Measurements from ENCODE around the gene FKBP4. TPM values are rescaled to one million over a fixed set of nuclear protein-coding genes. Genes with fewer than 3 reads are reported as not detected.

FKBP4 gene
- total RNA-seq, 6 donors from 2014 or later, result 19.1 to 62.8 (median 29.8) TPM

DNA sequence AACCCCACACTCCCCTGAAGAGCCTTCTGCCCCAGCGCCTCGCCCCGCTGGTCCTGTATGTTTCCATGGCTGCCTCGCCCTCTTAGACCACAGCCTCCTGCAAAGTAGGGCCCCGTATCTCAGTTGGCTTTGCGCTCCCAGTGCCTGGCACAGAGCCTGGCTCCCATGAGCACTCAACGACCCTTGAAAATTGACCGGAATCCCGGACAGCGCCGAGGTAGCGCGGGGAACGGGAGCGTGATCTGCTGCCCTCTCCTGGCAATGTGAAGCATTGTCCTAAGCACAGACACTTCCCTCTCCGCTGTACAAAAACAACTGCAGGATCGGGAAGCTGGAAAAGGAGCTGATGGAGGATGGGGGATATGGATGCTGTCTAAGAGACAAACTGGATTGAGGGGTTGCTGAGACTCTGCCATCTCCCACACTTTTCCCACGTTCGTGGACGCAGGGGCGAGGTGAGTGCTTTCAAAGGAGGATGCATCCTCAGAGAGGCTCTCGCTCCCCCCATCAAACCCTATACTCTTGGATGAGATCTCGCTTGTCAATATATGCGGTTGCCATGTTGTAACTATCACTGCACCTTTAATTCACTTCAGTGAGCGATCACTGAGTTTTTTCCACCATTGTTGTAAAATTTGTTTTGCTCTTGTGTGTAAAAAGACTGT, 10.7 kb upstream of the FKBP4 start:
- H3K4me3 ChIP-seq, result peak overlapping the region in 1 of 4 donors; percentile 25
- ATAC-seq (ENCODE audit: low FRiP score in 2 of 2) (peak; percentile 93 to 96), DNase-seq (peak; percentile 72 to 73)
- TF ChIP-seq POLR2AphosphoS5 (IDR thresholded peaks at IDR 0.05) (no peak), CTCF (IDR thresholded peaks at IDR 0.05) (peak; percentile 72 to 88 (median 84))
- peaks cover 8 to 19% (median 10%) of the 10 kb centered on the region in 4 donors for H3K4me1 ChIP-seq
- WGBS, 2 donors, result 11 to 25% methylated on average over 14 to 25 of the region's 25 CpGs
- H3K27me3 ChIP-seq, result no peaks in the 10 kb centered on the region
- H3K36me3 ChIP-seq, result no peaks in the 10 kb centered on the region
- no peak overlapping the region for H3K27ac ChIP-seq
- no peaks in the 10 kb centered on the region for H3K9me3 ChIP-seq

DNA sequence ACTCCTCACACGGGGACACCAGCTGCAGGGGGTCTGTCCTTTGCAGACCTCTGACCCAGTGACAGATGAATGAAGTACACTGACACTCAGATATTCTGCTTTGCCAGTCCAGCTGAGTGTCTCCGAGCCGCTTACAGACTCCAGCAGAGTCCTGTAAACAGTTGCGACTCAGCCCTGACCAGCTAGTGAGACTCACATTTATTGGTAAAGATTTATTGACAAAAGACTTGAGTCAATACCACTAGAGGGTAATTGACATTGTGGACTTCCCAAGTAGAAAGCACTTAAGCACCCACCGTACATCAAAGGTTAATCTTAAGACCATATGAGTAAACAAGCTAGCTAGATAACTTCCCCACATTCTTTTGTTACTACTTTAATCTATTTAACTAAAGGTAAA, 9.8 kb upstream of the FKBP4 start:
- Histone ChIP-seq H3K36me3 (no peaks in the 10 kb centered on the region), H3K27ac (no peak overlapping the region), H3K4me1 (peaks cover 8 to 19% (median 10%) of the 10 kb centered on the region in 4 donors), H3K4me3 (no peak overlapping the region), H3K9me3 (no peaks in the 10 kb centered on the region), H3K27me3 (no peaks in the 10 kb centered on the region)
- WGBS, 2 donors, result 32 to 65% methylated on average over 2 to 5 of the region's 5 CpGs
- ATAC-seq (ENCODE audit: low FRiP score in 2 of 2), result no peak
- TF ChIP-seq EP300 (IDR thresholded peaks at IDR 0.05) (no peak), POLR2AphosphoS5 (IDR thresholded peaks at IDR 0.05) (no peak), POLR2A (IDR thresholded peaks at IDR 0.05) (no peak), CTCF (IDR thresholded peaks at IDR 0.05) (no peak)
- DNase-seq, result no peak

- H3K27me3 ChIP-seq, result no peaks in the 10 kb centered on the region
- no peak overlapping the region for H3K27ac ChIP-seq
- WGBS, 2 donors, result 79 to 90% methylated on average over 6 of the region's 6 CpGs
- no peaks in the 10 kb centered on the region for H3K36me3 ChIP-seq
- no peak for TF ChIP-seq EP300 (IDR thresholded peaks at IDR 0.05)
- no peak for TF ChIP-seq CTCF (IDR thresholded peaks at IDR 0.05)
- TF ChIP-seq POLR2AphosphoS5 (IDR thresholded peaks at IDR 0.05), result no peak
- no peak for TF ChIP-seq POLR2A (IDR thresholded peaks at IDR 0.05)
- no peak overlapping the region for H3K4me3 ChIP-seq
- H3K4me1 ChIP-seq, result peaks cover 3 to 9% (median 7%) of the 10 kb centered on the region in 4 donors
- no peaks in the 10 kb centered on the region for H3K9me3 ChIP-seq
- DNase-seq, result peak in 1 of 2 donors; percentile 4
- ATAC-seq (ENCODE audit: low FRiP score in 2 of 2), result no peak
Observed at GRCh38 chr12:2791089-2791488, 3.7 kb upstream of the FKBP4 start.

- H3K4me3 ChIP-seq, result no peak overlapping the region
- no peak for DNase-seq
Observed at GRCh38 chr12:2792671-2793500, 1.9 kb upstream of the FKBP4 start.

More at GRCh38 chr12:2792671-2793500, 1.9 kb upstream of the FKBP4 start:
- TF ChIP-seq CTCF (IDR thresholded peaks at IDR 0.05) (no peak), EP300 (IDR thresholded peaks at IDR 0.05) (no peak), POLR2A (IDR thresholded peaks at IDR 0.05) (no peak), POLR2AphosphoS5 (IDR thresholded peaks at IDR 0.05) (no peak)
- no peak for ATAC-seq (ENCODE audit: low FRiP score in 2 of 2)
- H3K27ac ChIP-seq, result no peak overlapping the region
- no peaks in the 10 kb centered on the region for H3K27me3 ChIP-seq
- 76 to 79% methylated on average over 25 of the region's 25 CpGs for whole genome bisulfite sequencing, 2 donors
- peaks cover 0 to 6% (median 0%) of the 10 kb centered on the region in 4 donors for H3K36me3 ChIP-seq
- no peaks in the 10 kb centered on the region for H3K9me3 ChIP-seq
- H3K4me1 ChIP-seq, result peaks cover 18 to 27% (median 23%) of the 10 kb centered on the region in 4 donors

Measured in upper lobe of left lung (tissue), 6 donors.